ENCODE results near the gene YPEL5.
"Not testable (repeated sequence)": the region's sequence is repeated elsewhere in the genome, so short reads cannot be mapped to it uniquely, and the experiment has no call there.

Gene YPEL5

DNA sequence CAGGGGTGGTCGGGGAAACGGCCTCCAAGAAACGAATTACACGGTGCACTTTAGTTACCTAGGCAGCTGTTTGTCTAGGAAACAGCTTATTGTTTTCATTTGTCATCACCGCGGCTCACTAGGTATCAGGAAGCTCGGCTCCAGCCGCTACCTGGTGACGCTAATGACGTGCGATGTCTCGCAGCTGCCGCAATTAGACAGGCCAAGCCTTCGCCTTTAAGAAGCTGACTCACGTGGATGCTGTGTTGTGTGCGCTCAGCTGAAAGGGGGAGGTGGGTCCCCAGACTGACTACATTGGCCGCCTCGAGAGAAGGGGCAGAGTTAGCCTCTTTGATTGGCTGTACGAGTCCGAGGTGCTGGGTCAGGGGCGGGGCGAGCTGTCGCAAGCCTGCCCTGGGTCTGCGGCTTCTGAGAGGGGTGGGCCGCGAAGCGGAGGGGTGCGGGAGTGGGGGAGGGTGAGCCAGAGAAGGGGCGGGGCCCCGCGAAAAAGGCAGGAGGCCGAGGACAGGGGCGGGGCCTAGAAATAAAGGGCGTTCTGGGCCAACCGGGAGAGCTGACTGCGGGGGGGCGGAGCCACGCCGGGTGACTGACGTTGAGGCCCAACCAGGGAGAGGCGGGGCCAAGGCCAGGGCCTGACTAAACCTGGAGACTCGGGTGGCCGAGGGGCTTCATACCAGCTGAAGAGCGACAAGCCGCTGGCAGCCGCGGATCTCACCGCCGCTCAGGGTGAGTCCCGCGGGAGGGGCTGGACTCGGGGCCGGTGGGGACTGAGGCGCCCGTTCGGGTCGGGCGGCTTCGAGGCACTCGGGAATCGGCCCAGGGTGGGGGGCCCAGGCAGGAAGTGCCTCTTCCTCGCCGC is at the start of gene YPEL5:
TSS of gene YPEL5 (plus strand) at position 671 of the 859 bp plus-strand sequence. CDS start 9,645 bp downstream, outside the sequence.
- DNase-seq: peak; percentile 100

DNA sequence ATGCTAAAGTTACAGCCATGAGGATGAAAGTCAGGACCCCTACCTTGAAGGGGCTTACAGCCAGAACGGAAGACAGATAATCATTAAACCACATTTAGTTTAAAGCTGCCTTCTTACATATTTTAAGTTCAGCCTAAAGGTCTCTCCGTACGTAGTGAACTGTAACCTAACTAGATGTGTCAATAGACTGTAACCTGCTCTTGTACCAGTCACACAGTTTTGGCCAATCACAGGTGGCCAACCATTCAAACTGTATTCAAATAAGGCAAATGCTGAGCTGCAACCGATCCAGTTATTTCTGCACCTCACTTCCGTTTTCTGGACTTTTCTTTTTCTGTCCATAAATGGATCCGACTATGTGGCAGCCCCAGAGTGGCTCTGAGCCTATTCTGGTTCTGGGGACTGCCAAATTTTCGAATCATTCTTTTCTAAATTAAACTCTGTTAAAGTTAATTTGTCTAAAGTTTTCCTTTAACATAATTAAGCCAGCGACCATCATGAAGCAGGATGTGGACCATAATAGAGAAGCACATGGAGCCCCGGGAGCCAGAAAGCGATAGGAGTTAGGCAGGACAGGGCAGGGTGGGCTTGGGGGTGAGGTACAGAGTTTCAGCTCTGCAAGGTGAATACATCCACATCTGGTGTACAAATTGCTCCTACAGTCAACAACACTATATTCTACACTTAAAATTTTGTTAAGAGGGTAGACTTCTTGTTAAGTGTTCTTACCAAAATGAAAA is 48.4 kb upstream of the YPEL5 start:
- no peak for DNase-seq

DNA sequence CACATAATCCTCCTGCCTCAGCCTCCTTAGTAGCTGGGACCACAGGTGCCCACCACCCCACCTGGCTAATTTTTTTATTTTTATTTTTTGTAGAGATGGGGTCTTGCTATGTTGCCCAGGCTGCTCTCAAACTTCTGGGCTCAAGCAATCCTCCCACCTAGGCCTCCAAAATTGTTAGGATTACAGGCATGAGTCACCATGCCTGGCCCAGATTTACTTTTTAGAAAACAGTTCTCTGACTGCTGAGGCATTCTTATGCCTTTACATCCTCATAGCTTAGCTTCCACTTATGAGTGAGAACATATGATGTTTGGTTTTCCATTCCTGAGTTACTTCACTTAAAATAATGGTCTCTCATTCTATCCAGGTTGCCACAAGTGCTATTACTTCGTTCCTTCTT is 47.4 kb upstream of the YPEL5 start:
- not testable (repeated sequence) for DNase-seq

DNA sequence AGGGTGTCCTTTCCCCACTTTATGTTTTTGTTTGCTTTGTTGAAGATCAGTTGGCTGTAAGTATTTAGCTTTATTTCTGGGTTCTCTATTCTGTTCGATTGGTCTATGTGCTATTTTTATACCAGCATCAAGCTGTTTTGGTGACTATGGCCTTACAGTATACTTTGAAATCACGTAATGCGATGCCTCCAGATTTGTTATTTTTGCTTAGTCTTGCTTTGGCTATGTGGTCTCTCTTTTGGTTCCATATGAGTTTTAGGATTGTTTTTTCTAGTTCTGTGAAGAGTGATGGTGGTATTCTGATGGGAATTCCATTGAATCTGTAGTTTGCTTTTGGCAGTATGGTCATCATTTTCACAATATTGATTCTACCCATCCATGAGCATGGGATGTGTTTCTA is 46.1 kb upstream of the YPEL5 start:
- not testable (repeated sequence) for DNase-seq

- DNase-seq: no peak
Observed at GRCh38 chr2:30104307-30104706, 42.5 kb upstream of the YPEL5 start.

- DNase-seq: no peak
Observed at GRCh38 chr2:30105556-30105955, 41.3 kb upstream of the YPEL5 start.

DNA sequence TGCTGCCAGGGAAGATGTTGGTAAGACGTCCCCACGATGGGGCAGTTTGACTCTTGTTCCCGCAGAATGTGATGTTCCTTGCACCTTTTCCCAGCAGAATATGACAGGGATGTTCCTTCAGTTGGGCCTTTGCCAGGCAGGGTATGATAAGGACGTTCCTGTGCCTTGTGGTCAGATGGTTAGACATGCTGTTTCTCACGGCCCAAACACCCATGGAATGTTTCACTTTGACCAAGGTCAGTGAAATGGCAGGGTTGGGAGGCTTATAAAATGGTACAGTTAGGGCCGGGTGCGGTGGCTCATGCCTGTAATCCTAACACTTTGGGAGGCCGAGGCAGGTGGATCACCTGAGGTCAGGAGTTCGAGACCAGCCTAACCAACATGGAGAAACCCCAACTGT is 40.3 kb upstream of the YPEL5 start:
- no peak for DNase-seq

- DNase-seq: no peak
Observed at GRCh38 chr2:30108192-30108591, 38.6 kb upstream of the YPEL5 start.

DNA sequence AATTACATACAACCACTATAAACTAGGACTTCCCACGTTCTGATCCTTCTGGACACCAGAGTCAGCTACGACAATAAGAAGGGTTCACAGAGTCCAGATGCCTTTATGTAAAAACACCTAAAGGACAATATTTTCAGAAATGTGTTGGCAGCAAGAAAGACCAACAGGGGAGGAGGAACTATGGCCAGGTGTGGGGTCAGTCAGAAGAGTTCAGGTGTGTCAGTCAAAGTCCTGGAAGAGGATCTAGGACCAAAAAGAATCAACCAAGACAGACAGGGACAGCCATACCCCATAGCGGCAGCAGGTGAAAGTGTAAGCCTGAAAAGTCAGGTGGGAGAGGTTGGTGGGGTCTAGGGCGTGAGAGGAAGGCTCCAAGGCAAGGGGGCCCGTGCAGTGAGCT is 38.0 kb upstream of the YPEL5 start:
- no peak for DNase-seq

GRCh38 chr2:30109856-30110255 is 37.0 kb upstream of the YPEL5 start:
- no peak for DNase-seq

GRCh38 chr2:30110773-30111172 is 36.0 kb upstream of the YPEL5 start:
- no peak for DNase-seq

- DNase-seq: not testable (repeated sequence)
Observed at GRCh38 chr2:30111186-30111585, 35.6 kb upstream of the YPEL5 start.

DNA sequence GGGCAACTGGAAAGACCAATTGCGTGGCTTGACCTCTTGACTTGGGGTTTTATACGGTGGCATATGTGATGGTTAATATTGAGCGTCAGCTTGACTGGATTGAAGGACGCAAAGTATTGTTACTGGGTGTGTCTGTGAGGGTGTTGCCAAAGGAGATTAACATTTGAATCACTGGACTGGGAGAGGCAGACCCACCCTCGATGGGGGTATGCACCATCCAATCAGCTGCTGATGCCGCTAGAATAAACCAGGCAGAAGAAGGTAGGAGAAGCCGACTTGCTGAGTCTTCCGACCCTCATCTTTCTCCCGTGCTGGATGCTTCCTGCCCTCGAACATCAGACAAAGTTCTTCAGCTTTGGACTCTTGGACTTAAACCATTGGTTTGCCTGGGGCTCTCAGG is 34.2 kb upstream of the YPEL5 start:
- DNase-seq: no peak

DNA sequence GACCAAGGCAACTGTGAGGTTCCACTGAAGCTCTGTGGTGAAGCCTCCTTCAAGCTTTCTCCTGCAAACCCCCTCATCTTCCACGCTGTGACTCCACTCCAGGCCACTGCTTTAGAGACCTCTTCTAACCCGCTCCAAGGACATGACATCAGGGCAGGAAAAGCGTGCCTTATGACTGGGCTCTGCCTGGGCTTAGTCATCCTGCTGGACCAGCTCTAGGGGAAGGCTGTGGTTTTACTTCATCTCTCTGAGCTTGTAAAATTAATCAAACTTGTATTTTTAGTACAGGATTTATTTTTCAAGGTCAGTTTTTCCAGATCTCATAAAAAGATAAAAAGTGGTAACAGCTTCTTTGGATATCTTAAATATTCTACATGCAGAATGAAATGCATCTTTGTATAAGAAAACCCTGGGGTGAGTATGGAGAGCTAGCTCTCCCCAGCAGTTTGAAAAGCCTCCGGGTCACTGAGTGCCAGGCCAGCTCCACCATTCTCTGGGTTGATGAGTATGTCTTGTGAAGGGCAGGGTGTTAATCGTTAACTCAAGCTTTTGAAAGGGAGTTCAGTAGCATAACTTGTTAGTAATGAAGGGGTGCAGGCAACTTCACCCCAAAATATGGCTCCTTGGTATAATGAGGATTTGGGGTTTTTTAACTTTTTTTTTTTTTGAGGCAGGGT is 33.1 kb upstream of the YPEL5 start:
- DNase-seq: no peak

DNA sequence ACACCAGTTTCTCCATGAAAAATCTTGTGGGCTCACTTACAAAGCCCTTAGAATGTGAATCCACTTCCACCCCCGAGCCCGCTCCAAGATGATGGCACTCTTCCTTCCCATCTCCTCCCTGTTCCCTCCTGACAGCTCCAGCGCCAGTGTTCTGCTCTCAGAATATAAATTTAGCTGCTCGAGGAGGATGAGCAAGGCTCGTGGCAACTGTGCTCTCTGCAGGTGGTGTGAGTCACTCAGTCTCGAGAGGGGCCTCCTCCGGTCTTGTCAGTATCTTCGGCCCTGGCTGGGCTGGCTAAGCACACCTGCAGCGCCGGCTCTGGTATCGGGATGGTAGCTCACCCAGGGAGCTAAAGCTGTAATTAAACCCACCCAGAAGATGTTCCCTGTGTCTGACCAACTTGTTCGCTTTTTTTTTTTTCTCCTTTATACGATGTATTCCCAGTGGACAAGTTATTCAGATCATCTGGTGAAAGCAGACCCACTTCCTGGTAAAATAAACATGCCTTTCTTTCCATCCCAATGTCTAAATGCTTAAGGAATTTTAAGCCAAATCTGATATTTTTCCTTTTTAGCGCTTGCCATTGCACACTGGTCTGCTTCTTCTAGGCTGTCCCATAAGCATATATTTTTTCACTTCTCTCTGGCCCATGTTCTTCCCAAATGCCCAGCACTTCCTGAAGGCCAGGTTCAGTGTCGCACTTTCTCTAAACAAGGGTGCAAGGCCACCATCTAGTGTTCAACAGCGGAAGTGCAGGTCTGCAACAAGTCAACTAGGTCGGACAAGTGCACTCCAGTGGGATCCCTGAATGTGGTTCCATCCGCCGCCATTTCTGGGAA is 31.4 kb upstream of the YPEL5 start:
- DNase-seq: peak; percentile 67

DNA sequence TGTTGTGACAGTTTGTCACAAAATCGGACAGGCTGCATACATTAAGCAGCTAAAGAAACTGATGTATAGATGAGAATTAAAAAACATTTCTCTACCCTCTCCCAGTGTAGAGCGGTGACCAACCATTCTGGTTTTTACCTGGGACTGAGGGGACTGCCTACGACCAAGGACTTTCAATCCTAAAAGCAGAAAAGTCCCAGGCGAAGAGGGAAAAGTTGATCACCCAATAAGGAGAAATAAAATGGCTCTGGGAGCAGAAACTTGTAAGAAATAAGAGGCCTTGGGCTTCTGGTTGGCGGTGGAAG is 30.9 kb upstream of the YPEL5 start:
- DNase-seq: no peak

GRCh38 chr2:30122362-30122761 is 24.4 kb upstream of the YPEL5 start:
- DNase-seq: no peak

DNA sequence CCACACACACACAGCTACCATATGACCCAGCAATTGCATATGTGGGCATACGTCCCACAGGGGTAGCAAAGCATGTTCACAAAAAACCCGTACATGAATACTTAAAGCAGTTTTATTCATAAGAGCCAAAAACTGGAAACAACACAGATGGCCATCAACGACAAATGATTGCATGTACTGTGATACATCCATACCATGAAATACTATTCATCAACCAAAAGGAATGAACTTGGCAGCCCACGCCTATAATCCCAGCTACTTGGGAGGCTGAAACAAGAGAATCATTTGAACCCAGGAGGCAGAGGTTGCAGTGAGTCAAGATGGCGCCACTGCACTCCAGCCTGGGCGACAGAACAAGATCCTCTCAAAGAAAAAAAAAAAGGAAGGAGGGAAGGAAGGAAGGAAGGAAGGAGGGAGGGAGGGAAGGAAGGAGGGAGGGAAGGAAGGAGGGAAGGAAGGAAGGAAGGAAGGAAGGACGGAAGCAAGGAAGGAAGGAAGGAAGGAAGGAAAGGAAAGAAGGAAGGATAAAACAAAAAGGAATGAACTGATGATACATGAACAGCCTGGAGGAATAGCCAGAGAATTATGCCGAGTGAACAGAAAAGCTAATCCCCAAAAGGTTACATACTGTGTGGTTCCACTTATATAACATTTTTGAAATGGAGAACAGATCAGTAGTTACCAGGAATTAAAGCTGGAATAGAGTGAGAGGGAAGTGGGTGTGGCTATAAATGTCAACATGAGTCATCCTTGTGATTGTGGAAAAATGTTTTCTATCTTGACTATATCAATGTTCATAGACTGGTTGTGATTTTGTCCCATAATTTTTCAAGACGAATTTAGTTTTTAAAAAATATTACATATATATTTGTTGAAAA is 19.6 kb upstream of the YPEL5 start:
- DNase-seq: no peak

DNA sequence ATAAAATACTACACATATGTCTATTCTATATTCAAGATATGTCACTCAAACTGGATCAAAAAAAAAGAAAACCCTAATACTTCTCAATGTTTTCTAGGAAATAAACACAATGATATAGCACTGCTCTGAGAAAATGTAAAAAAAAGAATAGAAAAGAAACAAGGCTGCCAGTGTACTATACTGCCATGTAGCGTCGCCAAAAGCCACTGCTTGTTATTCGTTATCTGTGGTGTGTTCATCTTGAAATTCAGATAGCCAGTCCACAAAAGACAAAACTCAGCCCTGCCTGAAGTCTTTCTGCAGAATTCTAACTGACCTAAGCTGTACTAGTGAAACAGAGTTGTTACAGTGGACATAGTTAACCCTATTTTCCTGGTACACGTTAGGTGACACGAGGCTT is 12.2 kb upstream of the YPEL5 start:
- no peak for DNase-seq

- no peak for DNase-seq
Observed at GRCh38 chr2:30135541-30135940, 11.3 kb upstream of the YPEL5 start.

GRCh38 chr2:30136764-30137444 is 9.9 kb upstream of the YPEL5 start:
- DNase-seq: no peak

Measured in activated T-cell treated with anti-CD3 and anti-CD28 coated beads, Interleukin-2, amount 50 U/mL, for 1 hour (primary cell).